ENCODE data around the gene AHNAK2. TPM values are rescaled to one million over a fixed set of nuclear protein-coding genes. Genes with fewer than 3 reads are reported as not detected.
A peak's percentile ranks its signal among the peaks of the same experiment; 100 is the strongest.

Gene AHNAK2
- total and polyA plus RNA-seq, 2 of the 13 experiments (the other 11 are each of a cell fraction or from before 2014, with no cell fraction given) = 0.11 to 0.18 TPM

DNA sequence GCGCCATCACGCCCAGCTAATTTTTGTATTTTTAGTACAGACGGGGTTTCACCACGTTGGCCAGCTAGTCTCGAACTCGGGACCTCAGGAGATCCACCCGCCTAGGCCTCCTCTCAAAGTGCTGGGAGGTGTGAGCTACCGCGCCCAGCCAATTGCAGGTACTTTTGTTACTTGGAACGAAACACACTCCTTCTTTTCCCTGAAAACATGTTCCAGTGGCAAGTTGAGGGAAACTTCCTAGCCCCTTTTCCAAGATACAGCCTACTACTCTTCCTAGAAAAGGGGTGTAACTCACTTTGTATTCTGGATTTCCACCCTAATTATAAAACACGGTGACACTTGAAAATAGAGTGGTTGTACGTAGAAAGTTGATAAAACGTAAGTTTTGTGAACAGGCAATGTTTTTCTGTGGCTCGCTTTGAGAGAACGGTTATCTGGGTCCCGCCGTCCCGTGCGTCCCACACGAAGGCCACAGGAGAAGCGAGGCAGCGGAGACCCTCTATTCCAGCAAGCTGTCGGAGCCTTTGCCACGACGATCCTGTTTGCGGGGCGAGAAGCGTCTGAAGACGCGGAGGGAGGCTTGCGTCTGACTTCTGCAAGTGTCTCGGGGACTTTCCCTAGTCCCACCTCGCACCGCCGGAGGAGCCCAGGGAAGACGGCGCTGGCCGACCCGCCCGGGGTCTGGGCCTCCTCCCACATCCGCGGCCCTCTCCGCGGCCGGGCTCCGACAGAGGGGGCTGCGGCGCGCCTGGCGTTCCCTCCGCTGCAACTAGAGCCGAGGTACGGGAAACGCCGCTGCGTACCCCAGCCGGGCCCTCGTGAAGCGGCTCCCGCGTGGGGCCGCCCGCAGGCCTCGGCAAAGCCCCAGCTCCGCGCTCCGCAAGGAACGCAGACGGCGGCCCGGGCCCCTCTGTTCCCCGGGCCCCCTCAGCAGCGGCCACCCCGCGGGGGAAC is 42.0 kb upstream of the AHNAK2 start (continued):
- TF ChIP-seq ZBTB3 (CRISPR knock-in tag; IDR thresholded peaks at IDR 0.05; ENCODE audit: borderline replicate concordance, low read depth) (no peak), ZNF788 (CRISPR knock-in tag; IDR thresholded peaks at IDR 0.05; ENCODE audit: borderline replicate concordance) (peak; percentile 11; the same call in 1 of the 2 replicates), ZNF564 (CRISPR knock-in tag; IDR thresholded peaks at IDR 0.05) (no peak), ZMAT3 (CRISPR knock-in tag; conservative IDR thresholded peaks at IDR 0.05) (0 out of 2 replicates have a peak, but pooled peaks have one; percentile 29), KMT2A (CRISPR knock-in tag; IDR thresholded peaks at IDR 0.05) (peak; percentile 62), ZFP36L2 (CRISPR knock-in tag; IDR thresholded peaks at IDR 0.05) (no peak), FOXM1 (CRISPR knock-in tag; IDR thresholded peaks at IDR 0.05) (no peak), ZBTB7B (CRISPR knock-in tag; IDR thresholded peaks at IDR 0.05) (0 out of 2 replicates have a peak, but pooled peaks have one; percentile 26), NFRKB (IDR thresholded peaks at IDR 0.05) (no peak), HMG20B (CRISPR knock-in tag; conservative IDR thresholded peaks at IDR 0.05) (no peak), TOPORS (CRISPR knock-in tag; IDR thresholded peaks at IDR 0.05) (0 out of 2 replicates have a peak, but pooled peaks have one; percentile 41), ZNF501 (CRISPR knock-in tag; IDR thresholded peaks at IDR 0.05) (0 out of 2 replicates have a peak, but pooled peaks have one; percentile 16), ZBTB42 (CRISPR knock-in tag; IDR thresholded peaks at IDR 0.05) (0 out of 2 replicates have a peak, but pooled peaks have one; percentile 26), ONECUT2 (CRISPR knock-in tag; IDR thresholded peaks at IDR 0.05) (no peak), ZNF879 (CRISPR knock-in tag; IDR thresholded peaks at IDR 0.05) (0 out of 2 replicates have a peak, but pooled peaks have one; percentile 12), ZNF891 (CRISPR knock-in tag; IDR thresholded peaks at IDR 0.05) (0 out of 2 replicates have a peak, but pooled peaks have one; percentile 21), ATM (IDR thresholded peaks at IDR 0.05; ENCODE audit: borderline replicate concordance) (no peak), ZNF331 (CRISPR knock-in tag; IDR thresholded peaks at IDR 0.05) (no peak), RBFOX2 (IDR thresholded peaks at IDR 0.05; ENCODE audit: low read depth, low read length) (peak; percentile 18; the same call in 1 of the 2 replicates)
- TF ChIP-seq, protein P1, sequence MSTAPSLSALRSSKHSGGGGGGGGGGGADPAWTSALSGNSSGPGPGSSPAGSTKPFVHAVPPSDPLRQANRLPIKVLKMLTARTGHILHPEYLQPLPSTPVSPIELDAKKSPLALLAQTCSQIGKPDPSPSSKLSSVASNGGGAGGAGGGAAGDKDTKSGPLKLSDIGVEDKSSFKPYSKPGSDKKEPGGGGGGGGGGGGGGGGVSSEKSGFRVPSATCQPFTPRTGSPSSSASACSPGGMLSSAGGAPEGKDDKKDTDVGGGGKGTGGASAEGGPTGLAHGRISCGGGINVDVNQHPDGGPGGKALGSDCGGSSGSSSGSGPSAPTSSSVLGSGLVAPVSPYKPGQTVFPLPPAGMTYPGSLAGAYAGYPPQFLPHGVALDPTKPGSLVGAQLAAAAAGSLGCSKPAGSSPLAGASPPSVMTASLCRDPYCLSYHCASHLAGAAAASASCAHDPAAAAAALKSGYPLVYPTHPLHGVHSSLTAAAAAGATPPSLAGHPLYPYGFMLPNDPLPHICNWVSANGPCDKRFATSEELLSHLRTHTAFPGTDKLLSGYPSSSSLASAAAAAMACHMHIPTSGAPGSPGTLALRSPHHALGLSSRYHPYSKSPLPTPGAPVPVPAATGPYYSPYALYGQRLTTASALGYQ (CRISPR knock-in tag; IDR thresholded peaks at IDR 0.05) = no peak
- TF ChIP-seq, protein P2, sequence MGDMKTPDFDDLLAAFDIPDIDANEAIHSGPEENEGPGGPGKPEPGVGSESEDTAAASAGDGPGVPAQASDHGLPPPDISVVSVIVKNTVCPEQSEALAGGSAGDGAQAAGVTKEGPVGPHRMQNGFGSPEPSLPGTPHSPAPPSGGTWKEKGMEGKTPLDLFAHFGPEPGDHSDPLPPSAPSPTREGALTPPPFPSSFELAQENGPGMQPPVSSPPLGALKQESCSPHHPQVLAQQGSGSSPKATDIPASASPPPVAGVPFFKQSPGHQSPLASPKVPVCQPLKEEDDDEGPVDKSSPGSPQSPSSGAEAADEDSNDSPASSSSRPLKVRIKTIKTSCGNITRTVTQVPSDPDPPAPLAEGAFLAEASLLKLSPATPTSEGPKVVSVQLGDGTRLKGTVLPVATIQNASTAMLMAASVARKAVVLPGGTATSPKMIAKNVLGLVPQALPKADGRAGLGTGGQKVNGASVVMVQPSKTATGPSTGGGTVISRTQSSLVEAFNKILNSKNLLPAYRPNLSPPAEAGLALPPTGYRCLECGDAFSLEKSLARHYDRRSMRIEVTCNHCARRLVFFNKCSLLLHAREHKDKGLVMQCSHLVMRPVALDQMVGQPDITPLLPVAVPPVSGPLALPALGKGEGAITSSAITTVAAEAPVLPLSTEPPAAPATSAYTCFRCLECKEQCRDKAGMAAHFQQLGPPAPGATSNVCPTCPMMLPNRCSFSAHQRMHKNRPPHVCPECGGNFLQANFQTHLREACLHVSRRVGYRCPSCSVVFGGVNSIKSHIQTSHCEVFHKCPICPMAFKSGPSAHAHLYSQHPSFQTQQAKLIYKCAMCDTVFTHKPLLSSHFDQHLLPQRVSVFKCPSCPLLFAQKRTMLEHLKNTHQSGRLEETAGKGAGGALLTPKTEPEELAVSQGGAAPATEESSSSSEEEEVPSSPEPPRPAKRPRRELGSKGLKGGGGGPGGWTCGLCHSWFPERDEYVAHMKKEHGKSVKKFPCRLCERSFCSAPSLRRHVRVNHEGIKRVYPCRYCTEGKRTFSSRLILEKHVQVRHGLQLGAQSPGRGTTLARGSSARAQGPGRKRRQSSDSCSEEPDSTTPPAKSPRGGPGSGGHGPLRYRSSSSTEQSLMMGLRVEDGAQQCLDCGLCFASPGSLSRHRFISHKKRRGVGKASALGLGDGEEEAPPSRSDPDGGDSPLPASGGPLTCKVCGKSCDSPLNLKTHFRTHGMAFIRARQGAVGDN (CRISPR knock-in tag; IDR thresholded peaks at IDR 0.05) = peak; percentile 27; the same call in 1 of the 2 replicates
- TF ChIP-seq, protein P3, sequence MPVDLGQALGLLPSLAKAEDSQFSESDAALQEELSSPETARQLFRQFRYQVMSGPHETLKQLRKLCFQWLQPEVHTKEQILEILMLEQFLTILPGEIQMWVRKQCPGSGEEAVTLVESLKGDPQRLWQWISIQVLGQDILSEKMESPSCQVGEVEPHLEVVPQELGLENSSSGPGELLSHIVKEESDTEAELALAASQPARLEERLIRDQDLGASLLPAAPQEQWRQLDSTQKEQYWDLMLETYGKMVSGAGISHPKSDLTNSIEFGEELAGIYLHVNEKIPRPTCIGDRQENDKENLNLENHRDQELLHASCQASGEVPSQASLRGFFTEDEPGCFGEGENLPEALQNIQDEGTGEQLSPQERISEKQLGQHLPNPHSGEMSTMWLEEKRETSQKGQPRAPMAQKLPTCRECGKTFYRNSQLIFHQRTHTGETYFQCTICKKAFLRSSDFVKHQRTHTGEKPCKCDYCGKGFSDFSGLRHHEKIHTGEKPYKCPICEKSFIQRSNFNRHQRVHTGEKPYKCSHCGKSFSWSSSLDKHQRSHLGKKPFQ (CRISPR knock-in tag; IDR thresholded peaks at IDR 0.05; ENCODE audit: insufficient replicate concordance) = peak; percentile 20
